UCSD-AML1 (cell line): ENCODE data around the gene JUP.

Experiments used
- DNase-seq: peaks from one replicate; lab custom pipeline; 2025; ENCODE audit not compliant: unreplicated experiment; lab: John Stamatoyannopoulos, UW

The JUP gene

GRCh38 chr17:41724476-41725050, 61.9 kb downstream of the JUP start:
- no peak for DNase-seq

GRCh38 chr17:41723801-41724475, 62.6 kb downstream of the JUP start:
- DNase-seq: no peak

GRCh38 chr17:41722231-41722630, 64.3 kb downstream of the JUP start:
- no peak for DNase-seq

GRCh38 chr17:41718287-41718645, 68.2 kb downstream of the JUP start:
- DNase-seq: no peak

GRCh38 chr17:41717408-41718286, 68.9 kb downstream of the JUP start:
- DNase-seq: no peak

- DNase-seq: no peak
Measured at GRCh38 chr17:41711669-41712400, 74.7 kb downstream of the JUP start, which contains the start of gene GAST. Gene GAST (plus strand): TSS chr17:41712331. CDS start chr17:41715437, 3,106 bp downstream.

GRCh38 chr17:41710472-41711090, 75.9 kb downstream of the JUP start:
- no peak for DNase-seq

GRCh38 chr17:41707803-41708669, 78.5 kb downstream of the JUP start:
- DNase-seq: no peak

- DNase-seq: no peak
Measured at GRCh38 chr17:41705271-41705991, 81.1 kb downstream of the JUP start.
